ENCODE measurements around the gene MIP. TPM values are rescaled to one million over a fixed set of nuclear protein-coding genes. Genes with fewer than 3 reads are reported as not detected.

Gene MIP
- total RNA-seq, 6 donors from 2014 or later: not detected

DNA sequence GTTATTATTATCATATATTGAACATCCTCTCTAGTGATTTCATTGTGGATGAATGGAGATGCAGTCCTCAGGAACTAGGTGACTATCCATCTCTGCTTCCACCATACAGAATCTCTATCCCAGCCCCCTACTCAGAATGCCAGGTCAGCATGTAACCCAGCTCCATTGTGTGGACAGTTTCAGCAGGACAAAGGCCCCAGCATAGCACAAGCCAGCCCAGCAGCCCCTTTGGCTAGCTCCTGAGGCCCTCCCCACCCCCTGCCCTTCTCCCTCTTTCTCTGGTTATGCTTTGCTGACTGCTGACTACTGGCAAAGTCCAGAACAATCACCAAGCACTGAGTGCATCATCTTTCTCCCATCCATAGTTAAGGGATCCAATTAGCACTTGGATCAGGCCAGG is 8.1 kb upstream of the MIP start:
- H3K36me3 ChIP-seq: no peaks in the 10 kb centered on the region
- no peaks in the 10 kb centered on the region for H3K9me3 ChIP-seq
- H3K4me3 ChIP-seq: no peak overlapping the region
- no peak for ATAC-seq (ENCODE audit: low FRiP score in 2 of 2)
- no peak for TF ChIP-seq POLR2AphosphoS5 (IDR thresholded peaks at IDR 0.05)
- no peak for TF ChIP-seq POLR2A (IDR thresholded peaks at IDR 0.05)
- TF ChIP-seq, protein P1, sequence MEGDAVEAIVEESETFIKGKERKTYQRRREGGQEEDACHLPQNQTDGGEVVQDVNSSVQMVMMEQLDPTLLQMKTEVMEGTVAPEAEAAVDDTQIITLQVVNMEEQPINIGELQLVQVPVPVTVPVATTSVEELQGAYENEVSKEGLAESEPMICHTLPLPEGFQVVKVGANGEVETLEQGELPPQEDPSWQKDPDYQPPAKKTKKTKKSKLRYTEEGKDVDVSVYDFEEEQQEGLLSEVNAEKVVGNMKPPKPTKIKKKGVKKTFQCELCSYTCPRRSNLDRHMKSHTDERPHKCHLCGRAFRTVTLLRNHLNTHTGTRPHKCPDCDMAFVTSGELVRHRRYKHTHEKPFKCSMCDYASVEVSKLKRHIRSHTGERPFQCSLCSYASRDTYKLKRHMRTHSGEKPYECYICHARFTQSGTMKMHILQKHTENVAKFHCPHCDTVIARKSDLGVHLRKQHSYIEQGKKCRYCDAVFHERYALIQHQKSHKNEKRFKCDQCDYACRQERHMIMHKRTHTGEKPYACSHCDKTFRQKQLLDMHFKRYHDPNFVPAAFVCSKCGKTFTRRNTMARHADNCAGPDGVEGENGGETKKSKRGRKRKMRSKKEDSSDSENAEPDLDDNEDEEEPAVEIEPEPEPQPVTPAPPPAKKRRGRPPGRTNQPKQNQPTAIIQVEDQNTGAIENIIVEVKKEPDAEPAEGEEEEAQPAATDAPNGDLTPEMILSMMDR (IDR thresholded peaks at IDR 0.05): no peak
- H3K27me3 ChIP-seq: no peaks in the 10 kb centered on the region
- H3K27ac ChIP-seq: no peak overlapping the region
- H3K4me1 ChIP-seq: peaks cover 0 to 6% (median 3%) of the 10 kb centered on the region in 4 donors
- no peak for DNase-seq

DNA sequence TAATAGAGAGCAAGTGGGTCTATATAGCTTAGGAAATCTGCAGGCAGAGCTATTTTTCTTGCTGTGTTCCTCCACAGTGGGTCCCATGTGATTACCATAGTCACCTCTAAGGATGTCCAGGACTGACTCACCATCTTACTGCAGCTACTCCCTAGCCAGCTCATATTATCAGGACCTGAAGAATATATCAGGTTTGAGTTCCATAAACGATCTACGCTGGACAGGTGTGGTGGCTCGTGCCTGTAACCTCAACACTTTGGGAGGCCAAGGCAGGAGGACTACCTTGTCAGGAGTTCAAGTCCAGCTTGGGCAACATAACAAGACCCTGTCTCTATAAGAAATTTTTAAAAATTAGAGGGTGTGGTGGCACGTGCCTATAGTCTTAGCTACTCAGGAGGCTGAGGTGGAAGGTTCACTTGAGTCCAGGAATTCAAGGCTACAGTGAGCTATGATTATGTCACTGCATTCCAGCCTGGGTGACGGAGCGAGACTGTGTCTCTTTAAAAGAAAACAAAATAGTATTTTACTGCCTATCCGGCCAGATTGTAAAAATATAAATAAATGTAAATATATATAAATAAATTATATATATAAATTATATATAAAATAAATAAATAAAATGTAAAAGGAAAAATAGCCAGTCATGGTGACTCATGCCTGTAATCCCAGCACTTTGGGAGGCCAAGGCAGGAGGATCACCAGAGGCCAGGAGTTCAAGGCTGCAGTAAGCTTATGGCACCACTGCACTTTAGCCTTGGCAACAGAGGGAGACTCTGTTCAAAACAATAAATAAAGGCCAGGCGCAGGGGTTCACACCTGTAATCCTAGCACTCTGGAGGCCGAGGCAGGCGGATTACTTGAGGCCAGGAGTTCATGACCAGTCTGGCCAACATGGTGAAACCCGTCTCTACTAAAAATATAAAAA is 7.0 kb upstream of the MIP start:
- DNase-seq: no peak
- 82% methylated on average over 11 of the region's 11 CpGs for WGBS, 2 donors

DNA sequence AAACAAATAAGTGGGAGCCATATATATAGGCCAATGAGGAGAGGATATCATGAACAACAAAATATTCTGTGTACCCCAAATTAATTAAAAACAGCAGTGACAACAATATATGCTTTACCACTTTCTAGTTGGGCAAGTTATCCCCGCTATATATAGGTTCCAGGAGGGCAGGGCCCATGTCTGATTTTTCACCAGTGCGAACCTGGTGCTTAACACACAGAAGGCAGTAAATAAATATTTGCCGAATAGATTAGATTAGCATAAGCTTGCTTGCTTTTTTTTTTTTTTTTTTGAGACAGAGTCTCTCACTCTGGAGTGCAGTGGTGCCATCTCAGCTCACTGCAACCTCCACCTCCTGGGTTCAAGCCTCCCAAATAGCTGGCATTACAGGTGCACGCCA is 3.4 kb upstream of the MIP start:
- ATAC-seq (ENCODE audit: low FRiP score in 2 of 2): no peak
- H3K4me1 ChIP-seq: no peaks in the 10 kb centered on the region

More for the DNA sequence above, 7.0 kb upstream of the MIP start:
- Histone ChIP-seq H3K27me3 (no peaks in the 10 kb centered on the region), H3K4me3 (no peak overlapping the region), H3K36me3 (no peaks in the 10 kb centered on the region), H3K4me1 (peaks cover 0 to 5% (median 2%) of the 10 kb centered on the region in 4 donors), H3K27ac (no peak overlapping the region), H3K9me3 (no peaks in the 10 kb centered on the region)
- TF ChIP-seq, protein P1 (IDR thresholded peaks at IDR 0.05): no peak
- TF ChIP-seq POLR2A (IDR thresholded peaks at IDR 0.05) (no peak), POLR2AphosphoS5 (IDR thresholded peaks at IDR 0.05) (no peak), EP300 (IDR thresholded peaks at IDR 0.05) (no peak)
- ATAC-seq (ENCODE audit: low FRiP score in 2 of 2): no peak

DNA sequence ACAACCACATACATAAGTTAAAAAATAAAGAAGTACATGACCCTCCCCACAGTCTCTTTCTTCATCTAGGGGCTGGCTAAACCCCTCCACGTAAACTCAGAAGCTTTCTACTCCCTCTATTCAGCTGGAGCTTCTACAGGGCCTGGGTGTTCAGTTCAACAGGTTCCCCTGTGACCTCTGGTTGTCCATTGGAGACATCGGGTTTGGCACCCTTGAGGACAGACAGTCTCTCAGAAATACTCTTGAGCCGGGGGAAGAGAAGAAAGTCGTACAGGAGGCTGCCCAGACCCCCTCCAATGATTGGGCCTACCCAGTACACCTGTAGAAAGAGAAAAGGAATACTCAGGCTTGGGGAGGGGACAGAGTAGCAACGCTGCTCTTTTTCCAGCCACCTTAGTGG is 3.3 kb downstream of the MIP start:
- Histone ChIP-seq H3K27me3 (no peaks in the 10 kb centered on the region), H3K4me3 (no peak overlapping the region), H3K36me3 (no peaks in the 10 kb centered on the region), H3K4me1 (peaks cover 9 to 13% (median 10%) of the 10 kb centered on the region in 4 donors), H3K27ac (no peak overlapping the region), H3K9me3 (no peaks in the 10 kb centered on the region)
- WGBS, 2 donors: 78 to 88% methylated on average over 5 of the region's 5 CpGs
- DNase-seq: no peak
- no peak for ATAC-seq (ENCODE audit: low FRiP score in 2 of 2)
- TF ChIP-seq EP300 (IDR thresholded peaks at IDR 0.05): no peak
- no peak for TF ChIP-seq POLR2A (IDR thresholded peaks at IDR 0.05)
- no peak for TF ChIP-seq POLR2AphosphoS5 (IDR thresholded peaks at IDR 0.05)
- TF ChIP-seq, protein P1 (IDR thresholded peaks at IDR 0.05): no peak

More for the DNA sequence above, 3.4 kb upstream of the MIP start:
- H3K27me3 ChIP-seq: no peaks in the 10 kb centered on the region
- no peaks in the 10 kb centered on the region for H3K9me3 ChIP-seq
- H3K4me3 ChIP-seq: no peak overlapping the region
- WGBS, 2 donors: 90 to 91% methylated on average over 4 of the region's 4 CpGs
- H3K27ac ChIP-seq: no peak overlapping the region
- DNase-seq: no peak
- TF ChIP-seq, protein P1 (IDR thresholded peaks at IDR 0.05): no peak
- no peak for TF ChIP-seq POLR2A (IDR thresholded peaks at IDR 0.05)
- no peaks in the 10 kb centered on the region for H3K36me3 ChIP-seq

DNA sequence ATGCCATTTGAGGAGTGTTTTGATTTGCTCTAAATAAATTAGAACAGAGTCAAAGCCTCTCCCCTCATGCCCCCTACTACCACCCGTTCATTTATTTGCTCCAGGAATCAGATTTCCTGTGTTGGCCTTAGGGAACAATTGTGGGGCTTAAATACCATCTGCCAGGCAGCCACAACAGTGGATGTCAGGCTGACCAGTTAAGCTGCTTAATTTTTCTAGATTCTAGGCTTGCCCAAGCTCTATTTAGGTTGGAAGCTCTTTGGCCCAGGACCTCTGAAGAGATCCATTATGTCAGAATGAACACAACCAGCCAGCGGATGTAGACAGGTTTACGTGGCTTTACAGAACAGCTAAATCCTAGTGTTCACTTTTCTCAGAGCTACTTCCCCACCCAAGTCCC is 4.2 kb downstream of the MIP start:
- Histone ChIP-seq H3K36me3 (no peaks in the 10 kb centered on the region), H3K4me1 (peaks cover 9 to 13% (median 10%) of the 10 kb centered on the region in 4 donors), H3K27me3 (no peaks in the 10 kb centered on the region), H3K4me3 (no peak overlapping the region), H3K27ac (no peak overlapping the region), H3K9me3 (no peaks in the 10 kb centered on the region)
- DNase-seq (no peak), ATAC-seq (ENCODE audit: low FRiP score in 2 of 2) (no peak)
- TF ChIP-seq POLR2A (IDR thresholded peaks at IDR 0.05) (no peak), EP300 (IDR thresholded peaks at IDR 0.05) (no peak), POLR2AphosphoS5 (IDR thresholded peaks at IDR 0.05) (no peak)
- TF ChIP-seq, protein P1 (IDR thresholded peaks at IDR 0.05): no peak
- WGBS, 2 donors: 91 to 94% methylated on average over 3 of the region's 3 CpGs
